Cardiac septum (tissue), 1 donor: ENCODE data around the gene TNNT1. TPM values are rescaled to one million over a fixed set of nuclear protein-coding genes. Genes with fewer than 3 reads are reported as not detected.
"Not testable (repeated sequence)": the region's sequence is repeated elsewhere in the genome, so short reads cannot be mapped to it uniquely, and the experiment has no call there.

ENCODE experiments used
- DNase-seq: peaks from one replicate; pipeline ENCODE4 v3.0.0-alpha.2; 2020; ENCODE audit warnings: low spot score
- intact Hi-C: fragments of 100-400 bp; cut with DNase I; formaldehyde crosslinking; loops from one replicate; pipeline ENCODE4 v1.14.0; 2022
- total RNA-seq: library from RNA; stranded (reverse); fragmentation: NEBNext Ultra II Directional; extraction: Animal tissue kit (Norgen Biotek cat#: 25700); gene quantifications from one replicate; pipeline ENCODE4 v1.2.1, GENCODE V29; 2021
- donor health status: DM: no; HTN: no; CAD: no.

The TNNT1 gene
- total RNA-seq, 1 donor from 2014 or later = 187 TPM

DNA sequence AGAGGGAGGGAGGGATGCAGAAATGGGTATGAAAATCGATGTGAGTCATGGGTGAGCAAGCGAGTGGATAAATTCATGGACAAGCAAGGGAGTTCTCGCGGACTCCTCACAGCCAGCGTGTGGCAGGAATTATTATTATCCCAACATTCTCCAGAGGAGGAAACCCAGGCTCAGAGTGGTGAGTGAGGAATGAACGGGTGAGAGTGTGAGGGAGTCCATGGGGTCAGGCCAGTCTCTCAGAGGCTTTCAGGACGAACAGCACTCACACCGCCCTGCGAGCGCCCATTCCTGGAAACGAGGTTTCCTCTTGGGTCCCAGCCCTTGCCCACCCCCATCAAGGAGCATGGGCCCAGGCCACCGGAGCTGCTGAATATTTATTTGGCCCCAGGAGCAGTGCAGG is 23.7 kb upstream of the TNNT1 start:
- DNase-seq = no peak
- intact Hi-C loops = no loop called here

DNA sequence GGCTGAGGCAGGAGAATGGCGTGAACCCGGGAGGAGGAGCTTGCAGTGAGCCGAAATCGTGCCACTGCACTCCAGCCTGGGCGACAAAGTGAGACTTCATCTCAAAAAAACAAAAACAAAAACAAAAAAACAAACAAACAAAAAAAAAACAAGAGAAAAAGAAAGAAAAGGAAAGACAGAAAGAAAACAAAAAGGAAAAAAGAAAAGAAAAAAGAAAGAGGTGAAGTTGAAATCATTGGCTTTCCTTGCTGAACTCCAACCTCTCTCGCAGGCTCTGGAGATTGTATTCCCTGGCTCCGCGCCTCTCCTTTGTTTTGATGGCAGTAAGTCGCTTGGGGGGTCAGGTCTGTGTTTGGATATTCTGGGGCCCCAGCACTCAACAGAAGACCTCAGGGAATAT is 23.3 kb upstream of the TNNT1 start:
- intact Hi-C loops, DNase-seq: not testable (repeated sequence)

DNA sequence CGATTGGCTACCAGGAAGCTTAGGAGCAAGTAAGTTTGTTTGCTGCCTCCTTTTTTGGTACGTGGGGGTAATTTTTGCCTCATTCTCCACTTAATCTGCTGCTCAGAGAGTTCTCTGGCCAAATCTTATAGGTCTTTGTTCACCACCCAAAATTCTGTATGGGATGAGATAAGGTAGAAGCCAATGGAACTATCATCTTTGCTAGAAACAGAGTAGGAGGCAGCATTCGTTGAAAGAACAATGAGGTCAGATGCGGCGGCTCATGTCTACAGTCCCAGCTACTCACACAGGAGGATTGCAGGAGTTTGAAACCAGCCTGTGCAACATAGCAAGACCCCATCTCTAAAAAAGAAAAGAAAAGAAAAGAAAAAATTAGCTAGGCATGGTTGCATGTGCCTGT is 22.4 kb upstream of the TNNT1 start:
- DNase-seq = no peak
- intact Hi-C loops = no loop called here

DNA sequence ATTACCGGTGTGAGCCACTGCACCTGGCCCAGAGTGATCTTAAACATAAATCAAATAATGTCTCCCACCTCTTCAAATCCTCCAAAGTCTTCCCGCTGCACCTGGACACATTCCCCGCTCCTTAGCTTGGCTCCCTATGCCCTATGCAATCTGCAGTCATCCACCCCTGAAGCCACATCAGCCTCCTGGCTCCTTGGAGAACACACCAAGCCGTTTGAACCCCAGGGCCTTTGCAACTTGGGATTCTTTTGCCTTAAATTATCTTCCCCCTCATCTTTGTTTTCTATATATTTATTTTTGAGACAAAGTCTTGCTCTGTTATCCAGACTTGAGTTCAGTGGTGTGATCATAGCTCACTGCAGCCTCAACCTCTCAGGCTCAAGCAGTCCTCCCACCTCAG is 20.1 kb upstream of the TNNT1 start:
- intact Hi-C loops = no loop called here
- DNase-seq = no peak

DNA sequence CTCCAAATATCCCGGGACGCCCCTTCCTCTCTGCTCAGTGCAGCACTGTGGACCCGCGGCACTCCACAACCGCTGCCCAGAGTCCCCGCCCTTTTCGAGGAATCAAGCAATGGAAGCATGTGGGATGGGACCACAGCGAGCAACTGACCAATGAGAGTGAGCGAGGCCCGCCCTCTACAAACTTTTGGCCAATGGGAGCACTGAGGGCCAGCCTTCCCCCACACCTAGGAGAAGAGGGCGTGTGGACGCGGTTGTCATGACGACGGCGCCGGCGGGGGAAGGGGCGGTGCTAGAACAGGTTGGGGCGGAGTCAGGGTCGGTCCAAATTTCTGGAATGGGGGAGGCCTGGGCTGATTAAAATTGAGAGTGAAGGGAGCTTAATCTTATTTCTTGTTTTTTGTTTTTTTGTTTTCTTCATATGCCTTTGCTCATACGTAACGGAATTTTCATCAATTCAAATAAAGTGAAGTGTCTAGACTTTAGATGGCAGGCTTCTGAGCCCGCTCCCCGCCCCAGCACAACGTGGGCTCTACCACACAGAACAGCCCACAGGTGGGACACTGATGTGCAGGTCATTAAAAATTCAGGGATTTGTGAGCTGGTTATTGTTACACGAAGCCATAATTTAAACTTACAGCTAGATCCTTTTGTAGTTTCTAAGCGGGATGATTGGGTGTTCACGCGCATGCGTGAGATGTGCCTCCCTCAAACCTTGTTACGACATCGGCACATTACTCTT is 17.7 kb upstream of the TNNT1 start, which contains the start of gene DNAAF3:
Gene DNAAF3 (minus strand): TSS at position 84 of the 739 bp plus-strand sequence. CDS start 200 bp downstream, outside the sequence.
- DNase-seq = peak; percentile 96
- intact Hi-C loops = no loop called here

DNA sequence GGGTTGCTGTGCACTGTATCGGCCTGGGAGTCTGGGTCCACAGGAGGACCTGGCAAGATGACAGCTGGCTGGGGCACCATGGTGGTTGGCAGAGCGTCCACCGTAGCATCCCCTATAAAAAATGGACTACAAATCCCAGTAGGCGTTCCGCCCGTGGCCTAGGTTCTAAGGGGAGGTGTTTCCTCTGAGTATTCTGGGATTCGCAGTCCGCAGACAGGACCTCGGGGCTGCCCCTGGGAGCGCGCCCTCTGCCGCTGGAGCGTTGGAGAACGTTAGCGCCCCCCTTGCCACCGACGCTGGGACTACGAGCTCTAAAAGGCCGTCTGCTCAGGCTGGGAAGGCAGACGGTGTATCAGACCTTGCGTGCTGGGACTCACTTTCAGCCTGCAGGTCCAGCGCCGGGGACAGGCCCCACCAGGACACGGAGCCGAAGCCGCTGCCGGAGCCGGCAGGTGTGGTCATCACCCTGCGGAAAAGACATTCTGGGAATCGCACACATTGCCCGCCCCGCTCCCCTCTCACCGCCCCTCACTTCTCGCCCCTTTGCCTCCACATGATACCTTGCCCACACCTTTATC is 17.0 kb upstream of the TNNT1 start:
- intact Hi-C loops = no loop called here
- DNase-seq = no peak

DNA sequence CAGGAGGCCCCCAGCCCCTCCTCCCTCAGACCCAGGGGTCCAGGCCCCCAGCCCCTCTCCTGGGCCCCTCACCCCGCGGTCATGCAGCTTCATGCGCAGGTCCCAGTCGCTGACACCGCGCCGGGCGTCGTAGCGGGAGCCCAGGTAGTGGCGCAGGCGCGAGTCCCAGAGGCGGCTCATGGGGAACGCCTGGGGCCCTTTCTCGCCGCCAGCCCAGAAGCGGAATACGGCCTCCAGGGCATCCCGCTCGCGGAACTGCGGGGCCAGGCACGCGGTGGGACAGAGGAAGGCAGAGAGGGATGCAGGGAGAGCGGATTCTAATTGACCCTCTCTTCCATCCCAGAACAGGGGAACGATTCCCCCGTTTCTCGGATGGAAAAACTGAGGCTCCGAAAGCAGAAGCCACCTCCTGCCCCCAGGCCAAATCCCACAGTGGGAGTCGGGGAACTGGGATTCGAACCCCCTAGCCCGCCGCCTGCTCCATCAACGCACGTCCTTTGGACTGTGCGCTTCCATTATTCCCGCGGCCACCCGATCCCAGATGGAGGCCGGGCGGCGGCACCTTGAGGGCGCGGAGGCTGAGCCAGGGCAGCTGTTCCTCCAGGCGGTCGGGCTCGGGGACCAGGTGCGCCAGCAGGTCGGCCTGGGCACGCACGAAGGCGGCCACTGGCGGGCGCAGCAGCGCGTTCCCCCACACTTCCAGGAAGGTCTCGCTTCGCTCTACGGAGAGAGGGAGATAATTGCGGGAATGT is 12.7 kb upstream of the TNNT1 start:
- no peak for DNase-seq
- intact Hi-C loops = no loop called here

DNA sequence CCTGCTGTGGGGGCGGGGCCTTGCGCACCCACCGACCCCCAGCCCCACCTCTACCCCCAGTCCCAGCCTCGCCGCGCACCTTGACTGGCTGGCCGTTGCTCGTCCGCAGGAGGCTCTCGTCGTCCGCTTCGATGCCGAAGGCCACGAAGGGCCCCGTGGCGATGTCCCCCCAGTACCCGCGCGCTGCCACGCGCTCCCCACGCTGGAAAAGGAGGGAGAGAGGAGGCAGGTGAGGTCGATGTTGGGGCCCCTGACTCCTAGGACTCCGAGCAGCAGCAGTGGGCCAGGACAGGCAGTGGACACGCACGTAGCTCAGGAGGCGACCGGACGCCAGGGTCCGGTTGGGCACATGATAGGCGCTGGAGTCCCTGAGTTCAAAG is 12.0 kb upstream of the TNNT1 start:
- intact Hi-C loops = no loop called here
- DNase-seq = no peak

DNA sequence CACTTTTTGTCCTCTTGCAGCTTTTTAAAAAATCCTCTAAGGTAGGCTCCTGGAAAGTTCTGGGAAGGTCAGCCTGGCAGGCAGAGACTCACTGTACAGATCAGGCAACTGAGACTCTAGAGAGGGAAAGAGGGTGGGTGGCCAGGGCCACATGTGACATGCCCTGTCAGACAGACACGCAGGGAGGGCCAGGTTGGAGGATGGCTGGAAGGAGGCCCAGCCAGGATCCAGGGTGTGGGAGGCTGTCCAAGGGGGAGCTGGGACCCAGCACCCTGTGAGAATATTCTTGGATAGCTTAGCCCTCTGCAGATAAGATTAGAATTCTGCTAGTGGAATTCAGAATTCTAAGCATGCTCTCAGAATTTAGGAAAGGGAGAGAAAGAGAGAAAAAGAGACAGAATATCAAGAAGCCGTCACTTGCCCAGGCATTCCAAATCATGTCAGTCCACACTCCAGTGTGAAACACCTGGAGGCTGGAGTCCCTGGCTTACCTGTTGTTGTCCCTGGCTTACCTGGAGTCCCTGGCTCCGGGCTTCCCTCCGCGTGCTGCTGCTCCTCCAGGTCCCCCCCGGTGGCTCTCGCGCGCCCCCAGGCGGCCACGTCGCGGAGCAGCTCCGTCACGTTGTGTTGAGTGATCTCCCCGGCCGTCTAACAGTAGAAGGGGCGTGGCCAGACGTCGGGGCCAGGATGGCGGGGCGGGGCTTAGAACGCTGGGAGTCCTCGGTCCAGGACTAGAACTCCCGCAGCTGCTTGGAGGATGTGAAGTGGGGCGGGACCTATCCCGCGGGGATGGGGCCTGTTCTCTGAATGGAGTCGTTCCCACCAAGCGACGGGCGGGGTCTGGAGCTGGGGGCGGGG is 11.4 kb upstream of the TNNT1 start:
- DNase-seq = peak; percentile 93
- intact Hi-C loops = no loop called here

DNA sequence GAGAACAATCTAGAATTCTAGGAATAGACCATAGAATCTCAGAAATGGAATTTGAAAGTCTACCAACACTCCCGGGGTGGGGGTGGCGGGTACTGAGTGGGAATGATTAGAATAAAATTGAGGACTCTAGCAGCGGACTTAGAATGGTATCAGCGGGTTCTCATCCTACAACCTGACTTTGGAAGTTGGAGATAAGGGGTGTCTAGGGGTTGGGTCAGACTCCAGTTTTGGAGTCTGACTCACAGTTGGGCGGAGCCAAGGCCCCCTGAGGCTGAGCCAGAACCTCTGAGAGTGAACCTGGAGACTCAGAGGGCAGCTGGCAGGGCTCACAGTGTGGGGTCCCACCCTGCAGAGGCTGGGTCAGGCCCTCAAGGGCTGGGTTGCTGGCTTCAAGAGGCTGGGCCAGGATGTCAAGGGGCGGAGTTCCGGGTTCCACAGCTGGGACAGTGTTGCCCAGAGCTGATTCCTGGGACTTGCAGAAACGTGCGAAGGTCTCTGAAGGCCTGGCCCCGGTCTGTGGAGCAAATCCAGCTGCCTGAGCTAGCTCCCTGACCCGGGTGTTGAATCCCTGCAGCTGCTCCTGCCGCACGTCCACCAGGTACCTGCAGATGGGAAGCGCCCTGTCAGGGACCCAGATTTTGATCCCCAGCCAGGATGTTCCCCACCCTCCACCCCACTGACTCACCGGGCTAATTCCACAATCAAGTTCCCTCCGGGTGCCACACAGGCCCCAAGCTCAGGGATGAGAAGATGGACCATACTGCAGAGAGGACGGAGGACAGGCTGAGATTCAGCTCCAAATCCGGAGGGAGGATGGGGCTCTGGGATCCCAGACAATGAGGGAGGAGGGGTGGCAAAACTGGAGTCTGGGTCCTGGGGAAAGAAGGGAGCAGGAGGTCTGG is 10.1 kb upstream of the TNNT1 start:
- intact Hi-C loops = loop anchor here (2.0 kb wide), 1 partner anchor 42 kb away; the partner anchor contains the start of gene PPP1R12C
- DNase-seq = peak; percentile 91

DNA sequence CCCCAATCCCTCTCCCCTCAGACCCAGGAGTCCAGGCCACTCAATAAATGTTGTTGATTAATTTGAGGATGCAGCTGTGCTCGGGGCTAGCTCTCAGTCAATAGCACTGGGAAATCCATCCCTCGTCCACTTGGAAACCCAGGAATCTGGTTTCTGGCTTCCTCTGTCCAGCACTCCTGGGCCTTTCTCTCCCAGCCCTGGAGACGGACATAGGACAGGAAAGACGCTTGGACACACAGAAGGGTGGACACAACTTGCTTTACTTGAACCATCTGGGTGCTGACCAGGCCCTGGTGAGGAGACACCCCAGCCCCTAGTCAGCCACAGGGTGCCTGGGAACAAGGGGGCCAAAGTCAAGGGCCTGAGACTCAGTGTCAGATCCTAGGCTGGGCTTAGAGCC is 9.4 kb upstream of the TNNT1 start:
- DNase-seq = no peak
- intact Hi-C loops = loop anchor here (2.0 kb wide), 1 partner anchor 42 kb away; the partner anchor contains the start of gene PPP1R12C

DNA sequence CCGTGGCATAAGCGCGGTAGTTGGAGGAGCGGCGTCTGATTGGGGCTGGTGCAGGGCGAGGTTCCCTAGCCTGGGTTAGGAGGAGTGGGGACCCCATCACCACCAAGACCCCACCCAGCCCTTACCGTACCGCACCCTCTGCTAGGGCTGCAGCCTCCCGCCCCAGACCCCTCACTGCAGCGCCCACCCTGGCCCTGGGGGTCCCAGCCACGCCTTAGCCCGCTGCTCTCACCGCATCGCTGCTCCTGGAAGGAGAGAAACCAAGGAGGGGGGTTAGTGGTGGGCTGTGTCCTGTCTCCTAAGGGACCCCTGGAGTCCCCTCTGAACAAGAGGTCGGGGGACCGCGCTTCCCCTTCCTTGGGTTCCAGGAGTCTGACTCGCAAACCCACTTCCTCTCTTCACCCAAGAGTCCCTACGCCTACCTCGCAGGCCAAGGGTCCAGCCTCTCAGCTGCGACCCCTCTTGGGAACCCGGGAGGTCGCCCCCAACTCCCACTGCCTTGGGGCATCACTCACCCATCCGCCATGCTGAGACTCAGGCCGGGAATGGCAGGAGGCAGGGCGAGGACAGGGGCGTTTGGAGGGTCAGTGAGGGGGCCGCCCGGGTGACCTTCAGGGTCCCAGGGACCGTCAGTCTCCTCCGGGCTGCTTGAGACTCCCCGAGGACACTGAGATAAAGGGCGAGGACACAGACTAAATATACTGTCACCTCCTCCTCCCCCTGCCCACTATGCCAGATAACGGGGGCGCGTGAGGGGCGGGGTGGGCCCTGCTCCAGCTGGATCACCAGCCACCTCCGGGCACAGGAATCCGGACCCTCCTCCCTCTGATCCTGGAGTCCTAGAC is 8.3 kb upstream of the TNNT1 start, which contains the start of gene TNNI3:
Gene TNNI3 (minus strand): TSS at position 669 of the 845 bp plus-strand sequence. CDS start 143 bp downstream, at position 526.
- intact Hi-C loops = no loop called here

DNA sequence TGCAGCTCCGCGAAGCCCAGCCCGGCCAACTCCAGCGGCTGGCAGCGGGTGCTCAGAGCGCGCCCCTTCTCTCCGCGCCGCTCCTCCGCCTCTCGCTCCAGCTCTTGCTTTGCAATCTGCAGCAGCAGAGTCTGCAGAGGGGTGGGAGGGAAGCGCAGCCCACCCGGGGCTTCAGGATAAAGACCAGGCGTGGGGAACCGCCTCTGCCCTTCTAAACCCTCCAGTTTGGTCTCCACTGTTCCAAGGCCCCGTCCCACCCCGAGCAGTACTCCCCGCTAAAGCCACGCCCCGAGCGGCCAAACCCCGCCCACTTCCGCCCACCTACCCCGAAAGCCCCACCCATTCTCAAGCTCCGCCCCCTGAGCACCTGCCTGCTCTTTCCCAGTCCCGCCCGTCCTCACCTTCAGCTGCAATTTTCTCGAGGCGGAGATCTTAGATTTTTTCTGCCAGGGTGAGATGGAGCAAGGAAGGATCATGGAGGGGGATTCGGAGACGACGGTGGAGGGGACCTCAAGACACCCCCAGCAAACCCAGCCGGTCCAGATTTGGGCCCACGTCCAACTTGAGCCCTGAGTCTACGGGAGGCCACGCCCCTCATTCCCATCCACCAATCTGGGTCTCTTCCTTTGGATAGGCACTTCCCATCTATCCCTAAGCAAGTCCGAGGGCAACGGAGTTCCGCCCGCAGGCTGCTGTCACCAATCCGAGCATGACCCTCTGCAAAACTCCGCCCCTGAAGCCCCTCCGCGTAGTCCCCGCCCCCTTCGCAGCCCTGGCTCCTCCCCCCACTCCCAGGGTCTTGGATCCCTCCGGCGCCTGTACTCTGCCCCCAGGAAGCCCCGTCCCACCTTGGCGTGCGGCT is 7.4 kb upstream of the TNNT1 start:
- peak; percentile 84 for DNase-seq
- intact Hi-C loops = no loop called here

More for the DNA sequence above, 8.3 kb upstream of the TNNT1 start, which contains the start of gene TNNI3:
- peak; percentile 87 for DNase-seq

DNA sequence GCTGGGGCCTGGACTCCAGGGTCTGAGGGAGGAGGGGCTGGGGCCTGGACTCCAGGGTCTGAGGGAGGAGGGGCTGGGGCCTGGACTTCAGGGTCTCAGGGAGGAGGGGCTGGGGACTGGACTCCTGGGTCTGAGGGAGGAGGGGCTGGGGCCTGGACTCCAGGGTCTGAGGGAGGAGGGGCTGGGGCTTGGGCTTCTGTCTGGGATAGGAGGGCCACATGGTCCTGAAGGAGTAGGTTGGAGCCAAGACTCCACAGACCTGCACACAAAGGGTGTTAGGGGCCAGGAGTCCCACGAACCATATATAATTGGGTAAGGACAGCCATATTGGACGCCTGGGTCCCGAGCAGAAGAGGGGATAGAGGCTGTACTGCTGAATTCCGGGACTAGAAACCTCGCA is 6.8 kb upstream of the TNNT1 start:
- intact Hi-C loops = not testable (repeated sequence)

DNA sequence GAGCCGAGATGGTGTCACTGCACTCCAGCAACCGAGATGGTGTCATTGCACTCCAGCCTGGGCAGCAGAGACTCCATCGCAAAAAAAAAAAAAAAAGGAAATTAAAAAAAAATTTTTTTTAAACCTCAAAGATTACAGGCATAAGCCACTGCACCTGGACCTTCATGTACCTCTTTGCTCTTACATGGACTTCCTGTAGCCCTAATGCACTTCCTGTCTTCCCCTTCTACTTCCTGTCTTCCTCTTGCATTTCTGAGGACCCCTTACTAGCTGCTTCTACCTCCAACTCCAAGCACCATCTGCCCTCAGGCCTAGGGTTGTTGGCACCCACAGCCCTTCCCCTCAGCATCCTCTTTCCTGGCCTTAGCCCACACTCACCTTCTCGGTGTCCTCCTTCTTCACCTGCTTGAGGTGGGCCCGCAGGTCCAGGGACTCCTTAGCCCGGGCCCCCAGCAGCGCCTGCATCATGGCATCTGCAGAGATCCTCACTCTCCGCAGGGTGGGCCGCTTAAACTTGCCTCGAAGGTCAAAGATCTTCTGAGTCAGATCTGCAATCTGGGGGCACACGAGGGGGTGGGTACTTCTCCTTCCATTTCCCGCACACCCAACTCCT is 4.8 kb upstream of the TNNT1 start:
- intact Hi-C loops = no loop called here
- DNase-seq = no peak

More for the DNA sequence above, 6.8 kb upstream of the TNNT1 start:
- DNase-seq = not testable (repeated sequence)

DNA sequence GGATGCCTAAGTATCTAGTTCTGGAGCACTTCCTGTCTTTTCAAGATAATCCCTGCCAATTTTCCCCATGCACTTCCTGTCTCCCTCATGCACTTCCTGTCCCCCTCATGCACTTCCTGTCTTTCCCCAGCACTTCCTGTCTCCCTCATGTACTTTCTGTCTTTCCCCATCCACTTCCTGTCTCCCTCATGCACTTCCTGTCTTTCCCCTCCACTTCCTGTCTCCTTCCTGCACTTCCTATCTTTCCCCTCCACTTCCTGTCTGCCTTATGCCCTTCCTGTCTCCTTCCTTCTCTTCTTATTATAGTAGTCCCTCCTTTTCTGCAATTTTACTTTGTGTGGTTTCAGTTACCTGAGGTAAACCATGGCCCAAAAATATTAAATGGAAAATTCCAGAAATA is 3.0 kb upstream of the TNNT1 start:
- intact Hi-C loops = no loop called here
- DNase-seq = no peak
